Left forelimb (tissue), 1 donor: Measurements from ENCODE around the gene EXOC6B.

Source experiments
- DNase-seq: peaks from one replicate; pipeline ENCODE4 v3.0.0-alpha.2; 2018; ENCODE audit warnings: low spot score

The EXOC6B gene

GRCh38 chr2:72211777-72212485, 613.9 kb downstream of the EXOC6B start:
- DNase-seq, result no peak

GRCh38 chr2:72211350-72211749, 614.5 kb downstream of the EXOC6B start:
- DNase-seq, result no peak

- DNase-seq, result no peak
These were observed 615.4 kb downstream of the EXOC6B start for GRCh38 chr2:72210470-72210869.

GRCh38 chr2:72208225-72208624, 617.6 kb downstream of the EXOC6B start:
- DNase-seq, result no peak

GRCh38 chr2:72207334-72207733, 618.5 kb downstream of the EXOC6B start:
- DNase-seq, result no peak

- no peak for DNase-seq
These were observed 620.3 kb downstream of the EXOC6B start for GRCh38 chr2:72205504-72205881.

- DNase-seq, result no peak
These were observed 620.9 kb downstream of the EXOC6B start for GRCh38 chr2:72204786-72205503.

- DNase-seq, result no peak
These were observed 621.6 kb downstream of the EXOC6B start for GRCh38 chr2:72204156-72204785.

GRCh38 chr2:72198532-72199241, 627.1 kb downstream of the EXOC6B start:
- no peak for DNase-seq

GRCh38 chr2:72193723-72194122, 632.1 kb downstream of the EXOC6B start:
- DNase-seq, result no peak

GRCh38 chr2:72191441-72191840, 634.4 kb downstream of the EXOC6B start:
- no peak for DNase-seq

- DNase-seq, result no peak
These were observed 640.6 kb downstream of the EXOC6B start for GRCh38 chr2:72185206-72185605.

- no peak for DNase-seq
These were observed 642.4 kb downstream of the EXOC6B start for GRCh38 chr2:72183466-72183865.

- DNase-seq, result no peak
These were observed 642.8 kb downstream of the EXOC6B start for GRCh38 chr2:72183016-72183415.

GRCh38 chr2:72182547-72182946, 643.3 kb downstream of the EXOC6B start:
- DNase-seq, result no peak

GRCh38 chr2:72181616-72182015, 644.2 kb downstream of the EXOC6B start:
- DNase-seq, result no peak

- DNase-seq, result no peak
These were observed 645.5 kb downstream of the EXOC6B start for GRCh38 chr2:72180351-72180750.

- no peak for DNase-seq
These were observed 647.3 kb downstream of the EXOC6B start for GRCh38 chr2:72178551-72178950.

- no peak for DNase-seq
These were observed 649.6 kb downstream of the EXOC6B start for GRCh38 chr2:72176281-72176680.

GRCh38 chr2:72175636-72176035, 650.2 kb downstream of the EXOC6B start:
- no peak for DNase-seq

- no peak for DNase-seq
These were observed 652.1 kb downstream of the EXOC6B start for GRCh38 chr2:72173640-72174321.

- no peak for DNase-seq
These were observed 653.4 kb downstream of the EXOC6B start for GRCh38 chr2:72172478-72172877.
